NCI-H345 treated with DMSO at 0.1 percent for 48 hours (cell line): ENCODE measurements around the gene IL36RN.
"Not testable (repeated sequence)": the region's sequence is repeated elsewhere in the genome, so short reads cannot be mapped to it uniquely, and the experiment has no call there.

Experiments used
- DNase-seq: peaks from one replicate; lab custom pipeline; 2025; ENCODE audit not compliant: unreplicated experiment; lab: John Stamatoyannopoulos, UW

The IL36RN gene

DNA sequence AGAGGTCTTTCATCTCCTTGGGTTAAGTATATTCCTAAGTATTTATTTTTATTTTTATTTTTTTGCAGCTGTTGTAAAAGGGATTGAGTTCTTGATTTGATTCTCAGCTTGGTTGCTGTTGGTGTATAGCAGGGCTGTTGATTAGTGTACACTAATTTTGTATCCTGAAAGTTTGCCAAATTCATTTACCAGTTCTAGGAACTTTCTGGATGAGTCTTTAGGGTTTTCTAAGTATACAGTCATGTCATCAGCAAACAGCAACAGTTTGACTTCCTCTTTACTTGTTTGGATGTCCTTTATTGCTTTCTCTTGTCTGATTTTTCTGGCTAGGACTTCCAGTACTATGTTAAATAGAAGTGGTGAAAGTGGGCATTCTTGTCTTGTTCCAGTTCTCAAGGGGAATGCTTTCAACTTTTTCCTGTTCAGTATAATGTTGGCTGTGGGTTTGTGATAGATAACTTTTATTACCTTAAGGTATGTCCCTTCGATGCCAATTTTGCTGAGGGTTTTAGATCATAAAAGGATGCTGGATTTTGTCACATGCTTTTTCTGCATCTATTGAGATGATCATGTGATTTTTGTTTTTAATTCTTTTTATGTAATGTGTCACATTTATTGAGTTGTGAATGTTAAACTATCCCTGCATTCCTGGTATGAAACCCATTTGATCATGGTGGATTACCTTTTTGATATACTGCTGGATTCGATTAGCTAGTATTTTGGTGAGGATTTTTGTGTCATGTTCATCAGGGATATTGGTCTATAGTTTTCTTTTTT lies 38.0 kb downstream of the IL36RN start:
- DNase-seq: not testable (repeated sequence)

DNA sequence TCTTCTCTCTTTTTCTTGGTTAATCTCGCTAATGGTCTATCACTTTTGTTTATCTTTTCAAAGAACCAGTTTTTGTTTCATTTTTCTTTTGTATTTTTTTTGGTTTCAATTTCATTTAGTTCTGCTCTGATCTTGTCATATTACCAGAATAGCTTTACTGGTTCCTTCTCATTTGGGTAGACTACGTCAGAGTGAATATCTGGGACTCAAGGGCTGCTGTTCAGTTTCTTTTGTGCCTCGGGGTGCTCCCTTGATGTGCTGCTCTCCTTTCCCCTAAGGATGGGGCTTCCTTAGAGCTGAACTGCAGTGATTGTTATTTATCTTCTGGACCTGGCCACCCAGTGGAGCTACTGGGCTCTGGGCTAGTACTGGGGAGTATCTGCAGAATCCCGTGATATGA lies 39.0 kb downstream of the IL36RN start:
- no peak for DNase-seq

DNA sequence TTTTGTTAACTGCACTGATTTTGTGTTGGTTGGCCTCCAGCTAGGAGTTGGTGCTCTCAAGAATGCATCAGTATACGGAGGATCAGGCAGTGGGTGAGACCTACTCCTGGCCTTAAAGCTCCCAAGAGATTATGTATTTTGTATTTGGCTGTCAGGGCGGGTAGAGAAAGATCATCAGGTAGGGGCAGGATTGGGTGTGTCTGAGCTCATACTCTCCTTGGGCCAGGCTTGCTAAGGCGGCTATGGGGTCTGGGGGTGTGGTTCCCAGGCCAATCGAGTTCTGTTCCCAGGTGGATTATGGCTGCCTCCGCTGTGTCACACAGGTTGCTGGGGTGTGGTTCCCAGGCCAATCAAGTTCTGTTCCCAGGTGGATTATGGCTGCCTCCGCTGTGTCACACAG lies 39.5 kb downstream of the IL36RN start:
- no peak for DNase-seq

GRCh38 chr2:113102133-113102532 lies 43.1 kb downstream of the IL36RN start:
- no peak for DNase-seq

DNA sequence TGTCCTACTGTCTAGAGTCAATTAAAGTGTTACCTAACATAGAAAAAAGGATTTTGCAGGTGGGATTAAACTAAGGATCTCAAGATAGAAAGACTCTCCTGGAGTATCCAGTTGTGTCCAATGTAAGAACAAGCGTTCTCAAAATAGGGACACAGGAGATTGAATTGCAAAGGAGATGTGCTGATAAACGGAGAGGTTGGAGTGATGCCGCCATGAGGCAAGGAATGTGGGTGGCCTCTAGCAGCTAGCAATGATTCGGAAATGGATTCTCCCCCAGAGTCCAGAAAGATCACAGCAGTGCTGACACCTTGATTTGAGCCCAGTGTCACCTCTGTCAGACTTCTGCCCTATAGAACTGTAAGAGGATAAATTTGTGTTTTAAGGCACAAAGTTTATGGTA lies 44.3 kb downstream of the IL36RN start:
- DNase-seq: no peak

DNA sequence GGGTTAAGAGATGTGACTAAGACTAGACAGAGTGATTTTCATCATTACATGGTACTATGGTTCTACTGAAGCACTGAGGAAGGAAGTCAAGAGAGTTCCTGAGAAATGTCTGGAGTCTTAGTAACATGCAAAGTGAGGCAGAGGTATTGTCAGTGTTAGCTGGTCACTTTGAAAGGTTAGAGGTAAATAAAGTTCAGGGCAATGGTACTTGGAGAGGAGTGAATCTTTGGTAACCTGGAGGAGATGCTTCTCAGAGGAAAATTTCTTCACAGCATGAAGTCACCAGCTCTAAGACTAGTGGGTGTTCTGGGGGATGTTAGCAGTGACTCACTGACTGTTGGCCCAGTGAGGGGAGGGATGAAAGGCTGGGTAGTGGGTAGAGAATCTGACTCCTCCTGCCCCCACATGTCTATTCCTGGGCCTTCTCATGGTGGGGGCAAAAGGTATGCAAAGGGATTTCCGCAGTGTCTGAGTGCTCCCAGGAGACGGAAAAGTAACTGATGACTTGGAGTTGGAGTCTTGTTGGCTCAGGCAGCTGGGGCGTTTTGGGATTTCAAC lies 45.1 kb downstream of the IL36RN start:
- no peak for DNase-seq

- no peak for DNase-seq
Observed at GRCh38 chr2:113105047-113105785, 46.2 kb downstream of the IL36RN start.

GRCh38 chr2:113111121-113111520 lies 52.1 kb downstream of the IL36RN start:
- no peak for DNase-seq

GRCh38 chr2:113111823-113112287 lies 52.9 kb downstream of the IL36RN start:
- no peak for DNase-seq

- no peak for DNase-seq
Observed at GRCh38 chr2:113112441-113112840, 53.4 kb downstream of the IL36RN start.

DNA sequence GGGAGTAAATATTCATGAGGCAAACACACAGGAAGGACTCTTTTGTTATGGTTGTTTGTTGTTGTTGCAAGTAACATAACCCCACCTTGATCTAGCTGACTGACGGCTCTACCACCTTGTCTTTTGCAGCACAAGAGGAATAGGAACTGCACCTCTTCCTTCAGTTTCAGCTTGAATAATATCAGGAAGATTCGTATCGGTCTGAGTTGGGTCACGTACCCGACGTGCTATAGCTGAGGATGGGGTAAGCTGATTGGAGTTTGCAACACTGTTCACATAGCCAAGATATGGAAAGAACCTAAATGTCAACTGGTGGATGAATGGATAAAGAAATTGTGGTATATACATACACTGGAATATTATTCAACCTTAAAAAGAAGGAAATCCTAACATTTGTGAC lies 53.9 kb downstream of the IL36RN start:
- no peak for DNase-seq

DNA sequence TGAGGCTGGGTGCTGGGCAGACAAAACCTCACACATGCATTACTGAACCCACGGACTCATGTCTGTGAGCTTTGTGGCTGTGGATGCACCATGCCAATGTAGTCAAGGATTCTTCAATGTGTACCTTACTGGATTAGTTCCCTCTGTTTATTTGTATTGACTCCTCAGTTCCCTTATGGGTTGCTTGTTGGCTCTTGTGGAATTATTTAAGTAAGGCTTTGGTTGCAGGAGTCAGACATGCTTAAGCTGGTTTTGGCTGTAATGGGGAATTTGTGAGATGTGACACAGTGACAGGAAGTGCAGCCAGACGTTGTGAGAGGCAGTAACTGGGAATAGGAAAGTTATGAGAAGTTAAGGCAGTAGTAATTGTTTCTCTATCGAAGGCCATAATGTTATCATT lies 54.8 kb downstream of the IL36RN start:
- no peak for DNase-seq
